Upper lobe of left lung (tissue), 4 donors: ENCODE measurements around the gene EYA3.

ENCODE experiments used
- CTCF ChIP-seq, 6 experiments: fragments of 450-650 bp in 4 of 6; fragments of 200-600 bp in 2 of 6; sonication (generic) in 2 of 6; IDR thresholded peaks; one replicate each; pipeline ENCODE4 v1.5.1; 2016 to 2019; ENCODE audit warnings: antibody characterized with exemption in 6 of 6
- POLR2A ChIP-seq, 4 donors: fragments of 450-650 bp; IDR thresholded peaks; one replicate each; pipeline ENCODE4 v1.5.1; 2016 to 2017; ENCODE audit warnings: antibody characterized with exemption in 4 of 4, mild to moderate bottlenecking in 2 of 4
- POLR2AphosphoS5 ChIP-seq, 2 donors: sonication (generic); formaldehyde crosslinking; IDR thresholded peaks; one replicate each; pipeline ENCODE4 v1.5.1; 2017; ENCODE audit warnings: antibody characterized with exemption in 2 of 2

- no peak for TF ChIP-seq POLR2AphosphoS5 (IDR thresholded peaks at IDR 0.05)
- TF ChIP-seq CTCF (IDR thresholded peaks at IDR 0.05) = no peak
- TF ChIP-seq POLR2A (IDR thresholded peaks at IDR 0.05) = no peak
These were observed 19.6 kb upstream of the EYA3 start for GRCh38 chr1:28108001-28108400.
